Stimulated activated CD8-positive, alpha-beta memory T cell treated with anti-CD3 and anti-CD28 coated beads, Interleukin-4, amount 100 ng/mL, for 4 hours (primary cell): ENCODE data around the gene NOP56.

ENCODE experiments used
- DNase-seq, 2 donors: peaks; one replicate each; pipeline ENCODE4 v3.0.0-alpha.2; 2020; ENCODE audit warnings: low read depth in 2 of 2, low spot score in 1 of 2

Gene NOP56

GRCh38 chr20:2700913-2701620 is 48.6 kb downstream of the NOP56 start:
- no peak for DNase-seq

- DNase-seq, result no peak
Observed at GRCh38 chr20:2701671-2702081, 49.2 kb downstream of the NOP56 start.

- DNase-seq, result no peak
Observed at GRCh38 chr20:2703716-2704475, 51.5 kb downstream of the NOP56 start.

GRCh38 chr20:2705931-2706645 is 53.7 kb downstream of the NOP56 start:
- no peak for DNase-seq

GRCh38 chr20:2706688-2707352 is 54.4 kb downstream of the NOP56 start:
- DNase-seq, result no peak

GRCh38 chr20:2707353-2708072 is 55.1 kb downstream of the NOP56 start:
- DNase-seq, result no peak
